SU-DHL-6 (cell line): ENCODE measurements around the gene HERC5.

ENCODE experiments used
- H2AFZ ChIP-seq: fragments of 200-600 bp; sonication (generic); 2 replicates; pipeline ENCODE4 v1.6.1; 2014; ENCODE audit warnings: low read depth, mild to moderate bottlenecking, moderate library complexity, mixed read lengths, antibody characterized with exemption, low read length; ENCODE audit not compliant: severe bottlenecking
- H3F3A ChIP-seq: fragments of 200-600 bp; shearing (Covaris generic); 2 replicates; pipeline ENCODE4 v1.6.0; 2016; ENCODE audit warnings: antibody characterized with exemption, mild to moderate bottlenecking; ENCODE audit not compliant: insufficient read depth
- H3K27ac ChIP-seq: fragments of 200-600 bp; sonication (generic); 2 replicates; pipeline ENCODE4 v1.5.1; 2016; ENCODE audit warnings: low read depth, mild to moderate bottlenecking, low read length, moderate library complexity, mixed read lengths
- H3K27me3 ChIP-seq: fragments of 200-600 bp; sonication (generic), shearing (Covaris generic); 2 replicates; pipeline ENCODE4 v1.6.0; 2014; ENCODE audit warnings: mild to moderate bottlenecking, low read length
- H3K36me3 ChIP-seq: fragments of 200-600 bp; sonication (generic); 2 replicates; pipeline ENCODE4 v1.6.1; 2014; ENCODE audit warnings: mild to moderate bottlenecking, low read length, mixed read lengths
- H3K4me2 ChIP-seq: fragments of 300-600, 200-600 bp; shearing (Covaris generic), sonication (generic); 2 replicates; pipeline ENCODE4 v1.6.0; 2014; ENCODE audit warnings: low read length, low read depth, mild to moderate bottlenecking; ENCODE audit not compliant: poor library complexity, severe bottlenecking
- H3K4me3 ChIP-seq: fragments of 200-600 bp; sonication (generic); 2 replicates; pipeline ENCODE4 v1.5.1; 2014; ENCODE audit warnings: antibody characterized with exemption, low read length, mild to moderate bottlenecking, mixed read lengths; ENCODE audit not compliant: insufficient read depth, poor library complexity, severe bottlenecking
- H3K79me2 ChIP-seq: fragments of 200-600 bp; sonication (generic); 2 replicates; pipeline ENCODE4 v1.6.1; 2014; ENCODE audit warnings: mild to moderate bottlenecking, low read length, moderate library complexity; ENCODE audit not compliant: insufficient read depth
- H3K9ac ChIP-seq: fragments of 200-600 bp; sonication (generic); 2 replicates; pipeline ENCODE4 v1.7.0; 2014; ENCODE audit warnings: mild to moderate bottlenecking, low read length
- H3K9me2 ChIP-seq: fragments of 200-600 bp; sonication (generic); replicated peaks from 2 replicates; pipeline ENCODE4 v1.6.1; 2014; ENCODE audit warnings: low read length; ENCODE audit not compliant: insufficient read depth
- H3K9me3 ChIP-seq: fragments of 200-600 bp; sonication (generic); 2 replicates; pipeline ENCODE4 v1.6.1; 2014; ENCODE audit warnings: low read length, mixed read lengths; ENCODE audit not compliant: insufficient read depth
- H4K20me1 ChIP-seq: fragments of 200-600 bp; sonication (generic); 2 replicates; pipeline ENCODE4 v1.6.1; 2014; ENCODE audit warnings: low read depth, mild to moderate bottlenecking, antibody characterized with exemption, low read length, moderate library complexity, mixed read lengths
- EZH2phosphoT487 ChIP-seq: fragments of 200-600 bp; sonication (generic), shearing (Covaris generic); conservative IDR thresholded peaks from 2 replicates; pipeline ENCODE4 v1.6.1; 2018; ENCODE audit warnings: mild to moderate bottlenecking, antibody characterized with exemption, low read length, moderate library complexity, mixed read lengths
- TF ChIP-seq, protein P1 (sequence below): fragments of 200-600 bp; sonication (generic); IDR thresholded peaks from one replicate; pipeline ENCODE4 v1.5.1; 2017; ENCODE audit warnings: antibody characterized with exemption, mild to moderate bottlenecking, low read length, moderate library complexity; ENCODE audit not compliant: insufficient read depth, poor library complexity, severe bottlenecking

HERC5 gene

GRCh38 chr4:88449290-88449689 lies 7.6 kb upstream of the HERC5 start:
- TF ChIP-seq, protein P1, sequence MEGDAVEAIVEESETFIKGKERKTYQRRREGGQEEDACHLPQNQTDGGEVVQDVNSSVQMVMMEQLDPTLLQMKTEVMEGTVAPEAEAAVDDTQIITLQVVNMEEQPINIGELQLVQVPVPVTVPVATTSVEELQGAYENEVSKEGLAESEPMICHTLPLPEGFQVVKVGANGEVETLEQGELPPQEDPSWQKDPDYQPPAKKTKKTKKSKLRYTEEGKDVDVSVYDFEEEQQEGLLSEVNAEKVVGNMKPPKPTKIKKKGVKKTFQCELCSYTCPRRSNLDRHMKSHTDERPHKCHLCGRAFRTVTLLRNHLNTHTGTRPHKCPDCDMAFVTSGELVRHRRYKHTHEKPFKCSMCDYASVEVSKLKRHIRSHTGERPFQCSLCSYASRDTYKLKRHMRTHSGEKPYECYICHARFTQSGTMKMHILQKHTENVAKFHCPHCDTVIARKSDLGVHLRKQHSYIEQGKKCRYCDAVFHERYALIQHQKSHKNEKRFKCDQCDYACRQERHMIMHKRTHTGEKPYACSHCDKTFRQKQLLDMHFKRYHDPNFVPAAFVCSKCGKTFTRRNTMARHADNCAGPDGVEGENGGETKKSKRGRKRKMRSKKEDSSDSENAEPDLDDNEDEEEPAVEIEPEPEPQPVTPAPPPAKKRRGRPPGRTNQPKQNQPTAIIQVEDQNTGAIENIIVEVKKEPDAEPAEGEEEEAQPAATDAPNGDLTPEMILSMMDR: no peak
- no peak for TF ChIP-seq EZH2phosphoT487
- Histone ChIP-seq H3K27ac (no peak overlapping the region), H4K20me1 (no peaks in the 10 kb centered on the region), H3K4me3 (no peak overlapping the region), H2AFZ (no peak overlapping the region), H3K27me3 (no peaks in the 10 kb centered on the region), H3K36me3 (no peaks in the 10 kb centered on the region), H3K79me2 (no peaks in the 10 kb centered on the region), H3F3A (no peaks in the 10 kb centered on the region), H3K9ac (no peak overlapping the region), H3K4me2 (no peak overlapping the region), H3K9me2 (no peaks in the 10 kb centered on the region), H3K9me3 (no peaks in the 10 kb centered on the region)

- Histone ChIP-seq H3F3A (no peaks in the 10 kb centered on the region), H3K4me3 (no peak overlapping the region), H3K9me2 (no peaks in the 10 kb centered on the region), H3K27me3 (no peaks in the 10 kb centered on the region), H3K9me3 (no peaks in the 10 kb centered on the region), H3K36me3 (no peaks in the 10 kb centered on the region), H3K79me2 (no peaks in the 10 kb centered on the region), H2AFZ (no peak overlapping the region), H3K4me2 (no peak overlapping the region), H3K9ac (no peak overlapping the region), H3K27ac (no peak overlapping the region), H4K20me1 (no peaks in the 10 kb centered on the region)
- TF ChIP-seq, protein P1: no peak
- TF ChIP-seq EZH2phosphoT487: no peak
These were observed 5.7 kb upstream of the HERC5 start for GRCh38 chr4:88451205-88451604.

- no peaks in the 10 kb centered on the region for H3F3A ChIP-seq
- no peaks in the 10 kb centered on the region for H3K9me3 ChIP-seq
- no peak overlapping the region for H3K9ac ChIP-seq
- H3K4me3 ChIP-seq: no peak overlapping the region
- no peak overlapping the region for H3K4me2 ChIP-seq
- H3K36me3 ChIP-seq: no peaks in the 10 kb centered on the region
- no peaks in the 10 kb centered on the region for H3K79me2 ChIP-seq
- no peak overlapping the region for H3K27ac ChIP-seq
- no peaks in the 10 kb centered on the region for H3K9me2 ChIP-seq
- H4K20me1 ChIP-seq: no peaks in the 10 kb centered on the region
- no peak overlapping the region for H2AFZ ChIP-seq
- TF ChIP-seq, protein P1: no peak
- TF ChIP-seq EZH2phosphoT487: no peak
- no peaks in the 10 kb centered on the region for H3K27me3 ChIP-seq
These were observed 4.0 kb upstream of the HERC5 start for GRCh38 chr4:88452912-88453311.
